Neuronal stem cell (in vitro differentiated cells): ENCODE results near the gene RASL10A.

Experiments used
- DNase-seq: peaks from one replicate; pipeline ENCODE4 v3.0.0-alpha.2; 2013; ENCODE audit warnings: low spot score
- H2AFZ ChIP-seq: one replicate; pipeline ENCODE4 v1.6.1; 2013; ENCODE audit warnings: mild to moderate bottlenecking, low read length, inconsistent platforms
- H2AK5ac ChIP-seq: 2 replicates; pipeline ENCODE4 v1.6.1; 2013; ENCODE audit warnings: low read depth, mild to moderate bottlenecking, inconsistent platforms, low read length, moderate library complexity, mixed read lengths
- H2BK120ac ChIP-seq: 2 replicates; pipeline ENCODE4 v1.6.1; 2013; ENCODE audit warnings: low read depth, mild to moderate bottlenecking, inconsistent platforms, low read length, moderate library complexity, mixed read lengths
- H2BK12ac ChIP-seq: one replicate; pipeline ENCODE4 v1.6.1; 2013; ENCODE audit warnings: low read length, inconsistent platforms
- H2BK15ac ChIP-seq: 2 replicates; pipeline ENCODE4 v1.6.1; 2013; ENCODE audit warnings: mild to moderate bottlenecking, low read length, inconsistent platforms, mixed read lengths
- H2BK5ac ChIP-seq: one replicate; pipeline ENCODE4 v1.6.1; 2013; ENCODE audit warnings: inconsistent platforms, mild to moderate bottlenecking, low read length, moderate library complexity
- H3K14ac ChIP-seq: one replicate; pipeline ENCODE4 v1.6.1; 2013; ENCODE audit warnings: low read length, inconsistent platforms
- H3K18ac ChIP-seq: 2 replicates; pipeline ENCODE4 v1.6.1; 2013; ENCODE audit warnings: low read length, inconsistent platforms
- H3K23ac ChIP-seq: 2 replicates; pipeline ENCODE4 v1.6.1; 2013; ENCODE audit warnings: low read depth, mild to moderate bottlenecking, mixed read lengths, low read length, inconsistent platforms; ENCODE audit not compliant: poor library complexity
- H3K27ac ChIP-seq: replicated peaks from 3 replicates; pipeline ENCODE4 v1.5.1; 2013; ENCODE audit warnings: low read length, inconsistent platforms
- H3K27me3 ChIP-seq, 3 experiments: 2 replicates each; pipeline ENCODE4 v1.6.1; 2013; ENCODE audit warnings: low read length in 3 of 3, mild to moderate bottlenecking in 2 of 3, inconsistent platforms in 1 of 3, low read depth in 1 of 3, mixed read lengths in 1 of 3, moderate library complexity in 1 of 3; ENCODE audit not compliant: control insufficient read depth in 3 of 3, insufficient read depth in 3 of 3
- H3K36me3 ChIP-seq, 2 donors: replicated peaks in 1 of 2; 2 replicates each; pipeline ENCODE4 v1.6.1; 2013; ENCODE audit warnings: low read length in 2 of 2; ENCODE audit not compliant: control insufficient read depth in 2 of 2, insufficient read depth in 2 of 2
- H3K4ac ChIP-seq: 2 replicates; pipeline ENCODE4 v1.6.1; 2013; ENCODE audit warnings: inconsistent platforms, mild to moderate bottlenecking, low read length, moderate library complexity
- H3K4me1 ChIP-seq, 2 donors: 1 replicate in 1 of 2; 2 replicates in 1 of 2; pipeline ENCODE4 v1.6.1; 2013; ENCODE audit warnings: low read length in 2 of 2, low read depth in 1 of 2; ENCODE audit not compliant: control insufficient read depth in 2 of 2, insufficient read depth in 1 of 2
- H3K4me2 ChIP-seq: one replicate; pipeline ENCODE4 v1.6.1; 2013; ENCODE audit warnings: mild to moderate bottlenecking, low read length, inconsistent platforms; ENCODE audit not compliant: insufficient read depth, poor library complexity, severe bottlenecking
- H3K4me3 ChIP-seq, 2 donors: 2 replicates each; pipeline ENCODE4 v1.5.1; 2013; ENCODE audit warnings: low read length in 2 of 2, mild to moderate bottlenecking in 2 of 2, inconsistent platforms in 1 of 2, moderate library complexity in 1 of 2
- H3K79me1 ChIP-seq: one replicate; pipeline ENCODE4 v1.6.1; 2013; ENCODE audit warnings: low read depth, mild to moderate bottlenecking, inconsistent platforms, low read length, moderate library complexity
- H3K9ac ChIP-seq: one replicate; pipeline ENCODE4 v1.6.1; 2013; ENCODE audit warnings: mild to moderate bottlenecking, low read depth, low read length, inconsistent platforms; ENCODE audit not compliant: poor library complexity
- H3K9me3 ChIP-seq, 2 donors: replicated peaks in 1 of 2; 2 replicates each; pipeline versions ENCODE3 to v1.6.1; 2013; ENCODE audit warnings: low read length in 2 of 2, mild to moderate bottlenecking in 2 of 2, inconsistent platforms in 1 of 2, low read depth in 1 of 2, mixed read lengths in 1 of 2, moderate library complexity in 1 of 2; ENCODE audit not compliant: control insufficient read depth in 2 of 2, insufficient read depth in 1 of 2
- H4K8ac ChIP-seq: one replicate; pipeline ENCODE4 v1.6.1; 2013; ENCODE audit warnings: low read depth, mild to moderate bottlenecking, inconsistent platforms, low read length, moderate library complexity
- H4K91ac ChIP-seq: one replicate; pipeline ENCODE4 v1.6.1; 2013; ENCODE audit warnings: low read length, low read depth, mild to moderate bottlenecking, inconsistent platforms; ENCODE audit not compliant: poor library complexity
- WGBS, 2 donors: extraction: QIAGEN DNeasy Blood & Tissue Kit; methylation state at CpG; one replicate each; pipeline ENCODE4 v1.1.7; 2013; ENCODE audit warnings: missing lambda C conversion rate in 2 of 2, mixed read lengths in 1 of 2; ENCODE audit not compliant: insufficient read length in 2 of 2, insufficient replicate concordance in 1 of 2; ENCODE audit errors: extremely low coverage in 2 of 2; 5-methylcytosine and 5-hydroxymethylcytosine counted together

RASL10A gene

GRCh38 chr22:29323641-29324040, 8.1 kb upstream of the RASL10A start:
- no peak overlapping the region for H2AK5ac ChIP-seq
- H3K79me1 ChIP-seq: no peaks in the 10 kb centered on the region
- no peaks in the 10 kb centered on the region for H3K4me1 ChIP-seq
- H4K91ac ChIP-seq: no peak overlapping the region
- H3K4ac ChIP-seq: no peak overlapping the region
- H3K27ac ChIP-seq: no peak overlapping the region
- no peak overlapping the region for H3K18ac ChIP-seq
- no peak for DNase-seq
- H2BK15ac ChIP-seq: no peak overlapping the region
- H2AFZ ChIP-seq: no peak overlapping the region
- no peak overlapping the region for H2BK5ac ChIP-seq
- H4K8ac ChIP-seq: no peak overlapping the region
- H3K23ac ChIP-seq: no peak overlapping the region
- H3K4me2 ChIP-seq: no peak overlapping the region
- no peak overlapping the region for H3K4me3 ChIP-seq
- no peak overlapping the region for H3K14ac ChIP-seq
- no peak overlapping the region for H2BK120ac ChIP-seq
- H2BK12ac ChIP-seq: no peak overlapping the region
- H3K27me3 ChIP-seq: no peaks in the 10 kb centered on the region
- H3K9me3 ChIP-seq: no peaks in the 10 kb centered on the region
- peaks cover 2 to 24% of the 10 kb centered on the region in 2 donors for H3K36me3 ChIP-seq
- H3K9ac ChIP-seq: no peak overlapping the region

GRCh38 chr22:29320546-29320945, 5.0 kb upstream of the RASL10A start:
- Histone ChIP-seq H3K18ac (no peak overlapping the region), H3K9me3 (peaks cover 0 to 5% of the 10 kb centered on the region in 2 donors), H2BK12ac (no peak overlapping the region), H3K14ac (no peak overlapping the region), H2AFZ (no peak overlapping the region), H2AK5ac (no peak overlapping the region), H3K79me1 (no peaks in the 10 kb centered on the region), H3K4ac (no peak overlapping the region), H3K27ac (no peak overlapping the region), H3K4me3 (no peak overlapping the region), H3K4me2 (no peak overlapping the region), H3K27me3 (peaks cover 8 to 13% (median 13%) of the 10 kb centered on the region in 3 experiments), H3K36me3 (no peaks in the 10 kb centered on the region), H3K4me1 (no peaks in the 10 kb centered on the region), H2BK5ac (no peak overlapping the region), H3K9ac (no peak overlapping the region), H4K8ac (no peak overlapping the region), H3K23ac (no peak overlapping the region), H2BK120ac (no peak overlapping the region), H4K91ac (no peak overlapping the region), H2BK15ac (no peak overlapping the region)
- DNase-seq: no peak
- no CpG with 5 or more reads among the region's 1 CpG for WGBS, 2 donors

- H2BK12ac ChIP-seq: no peak overlapping the region
- H2AFZ ChIP-seq: no peak overlapping the region
- H3K27ac ChIP-seq: no peak overlapping the region
Measured at GRCh38 chr22:29319072-29319471, 3.6 kb upstream of the RASL10A start.

GRCh38 chr22:29317827-29318454, 2.4 kb upstream of the RASL10A start:
- Histone ChIP-seq H2BK15ac (no peak overlapping the region), H2AFZ (no peak overlapping the region), H3K4me2 (no peak overlapping the region), H3K4me3 (no peak overlapping the region), H3K4ac (no peak overlapping the region), H3K27me3 (peaks cover 32 to 39% (median 38%) of the 10 kb centered on the region in 3 experiments), H3K23ac (no peak overlapping the region), H3K79me1 (no peaks in the 10 kb centered on the region), H2AK5ac (peak overlapping the region; percentile 23), H2BK120ac (no peak overlapping the region), H3K27ac (no peak overlapping the region), H3K36me3 (no peaks in the 10 kb centered on the region), H2BK5ac (no peak overlapping the region), H3K14ac (no peak overlapping the region), H3K9me3 (peaks cover 0 to 9% of the 10 kb centered on the region in 2 donors), H3K9ac (no peak overlapping the region), H3K4me1 (peaks cover 3% of the 10 kb centered on the region in 2 donors), H4K8ac (no peak overlapping the region), H2BK12ac (no peak overlapping the region), H4K91ac (no peak overlapping the region), H3K18ac (no peak overlapping the region)
- DNase-seq: no peak
- no CpG with 5 or more reads among the region's 18 CpGs for WGBS, 2 donors

More at GRCh38 chr22:29319072-29319471, 3.6 kb upstream of the RASL10A start:
- no peaks in the 10 kb centered on the region for H3K36me3 ChIP-seq
- no peak overlapping the region for H2BK120ac ChIP-seq
- peaks cover 0 to 5% of the 10 kb centered on the region in 2 donors for H3K9me3 ChIP-seq
- H3K4me2 ChIP-seq: no peak overlapping the region
- no peak overlapping the region for H2BK5ac ChIP-seq
- H3K4me3 ChIP-seq: no peak overlapping the region
- H2AK5ac ChIP-seq: no peak overlapping the region
- H2BK15ac ChIP-seq: peak overlapping the region; percentile 79
- peak overlapping the region; percentile 80 for H3K18ac ChIP-seq
- no peak overlapping the region for H4K91ac ChIP-seq
- WGBS, 2 donors: no CpG with 5 or more reads among the region's 2 CpGs
- no peak for DNase-seq
- peaks cover 1 to 3% of the 10 kb centered on the region in 2 donors for H3K4me1 ChIP-seq
- no peak overlapping the region for H3K14ac ChIP-seq
- H4K8ac ChIP-seq: no peak overlapping the region
- no peak overlapping the region for H3K23ac ChIP-seq
- H3K9ac ChIP-seq: no peak overlapping the region
- no peaks in the 10 kb centered on the region for H3K79me1 ChIP-seq
- no peak overlapping the region for H3K4ac ChIP-seq
- peaks cover 23 to 28% (median 27%) of the 10 kb centered on the region in 3 experiments for H3K27me3 ChIP-seq
